ENCODE results near the gene ALG8. TPM values are rescaled to one million over a fixed set of nuclear protein-coding genes. Genes with fewer than 3 reads are reported as not detected.

ALG8 gene
- total RNA-seq, 1 donor from 2014 or later = 117 TPM

DNA sequence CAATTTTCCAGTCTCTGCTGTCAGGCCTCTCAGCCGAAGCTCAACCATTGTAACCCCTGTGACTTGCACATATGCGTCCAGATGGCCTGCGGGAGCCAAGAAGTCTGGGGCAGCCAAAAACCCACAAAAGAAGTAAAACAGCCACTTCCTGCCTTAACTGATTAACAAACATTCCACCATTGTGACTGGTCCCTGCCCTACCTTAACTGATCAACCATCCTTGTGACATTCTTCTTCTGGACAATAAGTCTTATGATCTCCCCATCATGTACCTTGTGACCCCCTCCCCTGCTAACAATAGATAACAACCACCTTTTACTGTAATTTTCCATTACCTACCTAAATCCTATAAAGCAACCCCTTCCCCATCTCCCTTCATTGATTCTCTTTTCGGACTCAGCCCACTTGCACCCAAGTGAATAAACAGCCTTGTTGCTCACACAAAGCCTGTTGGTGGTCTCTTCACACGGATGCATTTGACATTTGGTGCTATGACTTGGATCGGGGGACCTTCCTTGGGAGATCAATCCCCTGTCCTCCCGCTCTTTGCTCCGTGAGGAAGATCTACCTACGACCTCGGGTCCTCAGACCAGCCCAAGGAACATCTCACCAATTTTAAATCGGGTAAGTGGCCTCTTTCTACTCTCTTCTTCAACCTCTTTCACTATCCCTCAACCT, 58.5 kb downstream of the ALG8 start:
- no peak overlapping the region for H3K9ac ChIP-seq

DNA sequence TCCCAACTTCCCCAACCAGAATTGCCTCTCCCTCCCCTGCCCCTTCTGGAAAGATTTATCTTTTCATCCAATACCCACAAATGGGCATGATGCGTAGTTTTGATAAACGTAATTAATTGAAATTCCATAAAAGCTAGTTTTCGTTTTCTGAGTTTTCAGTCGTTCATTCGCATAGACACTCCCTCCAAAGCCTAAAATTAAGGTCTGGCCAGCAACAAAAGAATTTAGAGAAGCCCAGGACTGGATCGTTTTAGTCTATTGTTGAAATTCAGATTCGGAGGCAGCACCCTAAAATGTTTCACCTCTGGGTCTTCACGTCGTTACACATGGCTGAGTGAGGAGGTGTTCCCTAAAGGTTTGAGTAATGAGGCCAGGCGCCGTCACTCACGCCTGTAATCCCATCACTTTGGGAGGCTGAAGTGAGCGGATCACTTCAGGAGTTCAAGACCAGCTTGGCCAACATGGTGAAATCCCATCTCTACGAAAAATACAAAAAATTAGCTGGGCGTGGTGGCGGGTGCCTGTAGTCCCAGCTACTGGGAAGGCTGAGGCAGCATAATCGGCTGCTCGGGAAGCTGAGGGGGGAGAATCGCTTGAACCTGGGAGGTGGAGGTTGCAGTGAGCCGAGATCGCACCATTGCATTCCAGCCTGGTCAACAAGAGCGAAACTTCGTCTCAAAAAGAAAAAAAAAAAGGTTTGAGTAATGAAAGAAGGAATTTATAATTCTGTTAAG, 59.2 kb downstream of the ALG8 start:
- no peaks in the 10 kb centered on the region for H3K9me3 Mint-ChIP-seq
- DNase-seq (ENCODE audit: low spot score) = no peak
- no peaks in the 10 kb centered on the region for H3F3A ChIP-seq (ENCODE audit: low read depth)
- no peaks in the 10 kb centered on the region for H3K27me3 ChIP-seq
- H3K27ac Mint-ChIP-seq = peak overlapping the region; percentile 92
- peaks cover 3% of the 10 kb centered on the region for H3K4me1 ChIP-seq
- H3K36me3 Mint-ChIP-seq = peaks cover 3% of the 10 kb centered on the region
- peak overlapping the region; percentile 57 for H3K4me3 ChIP-seq
- H3K9ac ChIP-seq = peak overlapping the region; percentile 81
- H3K4me1 Mint-ChIP-seq = peaks cover 18% of the 10 kb centered on the region
- H3K27me3 Mint-ChIP-seq (ENCODE audit: insufficient read depth, low read depth) = no peaks in the 10 kb centered on the region
- H3K4me2 ChIP-seq = peak overlapping the region; percentile 75
- peaks cover 44% of the 10 kb centered on the region for H3K79me2 ChIP-seq (ENCODE audit: low read depth)
- peak overlapping the region; percentile 94 for H3K4me3 Mint-ChIP-seq
- no peaks in the 10 kb centered on the region for H3K9me3 ChIP-seq (ENCODE audit: low read depth)
- no peaks in the 10 kb centered on the region for H3K36me3 ChIP-seq
- peak overlapping the region; percentile 83 for H2AFZ ChIP-seq (replicated peaks)
- H4K20me1 ChIP-seq (ENCODE audit: low read depth) = peaks cover 22% of the 10 kb centered on the region
- H3K27ac ChIP-seq = no peak overlapping the region
- no peak for TF ChIP-seq EZH2 (IDR thresholded peaks at IDR 0.05)
- TF ChIP-seq, protein P1, sequence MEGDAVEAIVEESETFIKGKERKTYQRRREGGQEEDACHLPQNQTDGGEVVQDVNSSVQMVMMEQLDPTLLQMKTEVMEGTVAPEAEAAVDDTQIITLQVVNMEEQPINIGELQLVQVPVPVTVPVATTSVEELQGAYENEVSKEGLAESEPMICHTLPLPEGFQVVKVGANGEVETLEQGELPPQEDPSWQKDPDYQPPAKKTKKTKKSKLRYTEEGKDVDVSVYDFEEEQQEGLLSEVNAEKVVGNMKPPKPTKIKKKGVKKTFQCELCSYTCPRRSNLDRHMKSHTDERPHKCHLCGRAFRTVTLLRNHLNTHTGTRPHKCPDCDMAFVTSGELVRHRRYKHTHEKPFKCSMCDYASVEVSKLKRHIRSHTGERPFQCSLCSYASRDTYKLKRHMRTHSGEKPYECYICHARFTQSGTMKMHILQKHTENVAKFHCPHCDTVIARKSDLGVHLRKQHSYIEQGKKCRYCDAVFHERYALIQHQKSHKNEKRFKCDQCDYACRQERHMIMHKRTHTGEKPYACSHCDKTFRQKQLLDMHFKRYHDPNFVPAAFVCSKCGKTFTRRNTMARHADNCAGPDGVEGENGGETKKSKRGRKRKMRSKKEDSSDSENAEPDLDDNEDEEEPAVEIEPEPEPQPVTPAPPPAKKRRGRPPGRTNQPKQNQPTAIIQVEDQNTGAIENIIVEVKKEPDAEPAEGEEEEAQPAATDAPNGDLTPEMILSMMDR (IDR thresholded peaks at IDR 0.05) = no peak
- no peak for TF ChIP-seq EZH2phosphoT487 (IDR thresholded peaks at IDR 0.05)

More for the DNA sequence above, 58.5 kb downstream of the ALG8 start:
- no peak overlapping the region for H3K27ac ChIP-seq
- H3K4me1 ChIP-seq = peaks cover 3% of the 10 kb centered on the region
- peaks cover 3% of the 10 kb centered on the region for H3K36me3 Mint-ChIP-seq
- H3K4me3 ChIP-seq = no peak overlapping the region
- peak overlapping the region; percentile 33 for H3K27ac Mint-ChIP-seq
- H3K9me3 Mint-ChIP-seq = no peaks in the 10 kb centered on the region
- H3K27me3 Mint-ChIP-seq (ENCODE audit: insufficient read depth, low read depth) = no peaks in the 10 kb centered on the region
- peak overlapping the region; percentile 94 for H3K4me3 Mint-ChIP-seq
- H3K79me2 ChIP-seq (ENCODE audit: low read depth) = peaks cover 37% of the 10 kb centered on the region
- no peaks in the 10 kb centered on the region for H3K27me3 ChIP-seq
- peaks cover 22% of the 10 kb centered on the region for H4K20me1 ChIP-seq (ENCODE audit: low read depth)
- H3F3A ChIP-seq (ENCODE audit: low read depth) = no peaks in the 10 kb centered on the region
- H3K36me3 ChIP-seq = no peaks in the 10 kb centered on the region
- no peak for DNase-seq (ENCODE audit: low spot score)
- peaks cover 18% of the 10 kb centered on the region for H3K4me1 Mint-ChIP-seq
- no peak overlapping the region for H3K4me2 ChIP-seq
- no peak for TF ChIP-seq EZH2phosphoT487 (IDR thresholded peaks at IDR 0.05)
- no peak for TF ChIP-seq EZH2 (IDR thresholded peaks at IDR 0.05)
- TF ChIP-seq, protein P1 (IDR thresholded peaks at IDR 0.05) = no peak
- peak overlapping the region; percentile 83 for H2AFZ ChIP-seq (replicated peaks)
- H3K9me3 ChIP-seq (ENCODE audit: low read depth) = no peaks in the 10 kb centered on the region

DNA sequence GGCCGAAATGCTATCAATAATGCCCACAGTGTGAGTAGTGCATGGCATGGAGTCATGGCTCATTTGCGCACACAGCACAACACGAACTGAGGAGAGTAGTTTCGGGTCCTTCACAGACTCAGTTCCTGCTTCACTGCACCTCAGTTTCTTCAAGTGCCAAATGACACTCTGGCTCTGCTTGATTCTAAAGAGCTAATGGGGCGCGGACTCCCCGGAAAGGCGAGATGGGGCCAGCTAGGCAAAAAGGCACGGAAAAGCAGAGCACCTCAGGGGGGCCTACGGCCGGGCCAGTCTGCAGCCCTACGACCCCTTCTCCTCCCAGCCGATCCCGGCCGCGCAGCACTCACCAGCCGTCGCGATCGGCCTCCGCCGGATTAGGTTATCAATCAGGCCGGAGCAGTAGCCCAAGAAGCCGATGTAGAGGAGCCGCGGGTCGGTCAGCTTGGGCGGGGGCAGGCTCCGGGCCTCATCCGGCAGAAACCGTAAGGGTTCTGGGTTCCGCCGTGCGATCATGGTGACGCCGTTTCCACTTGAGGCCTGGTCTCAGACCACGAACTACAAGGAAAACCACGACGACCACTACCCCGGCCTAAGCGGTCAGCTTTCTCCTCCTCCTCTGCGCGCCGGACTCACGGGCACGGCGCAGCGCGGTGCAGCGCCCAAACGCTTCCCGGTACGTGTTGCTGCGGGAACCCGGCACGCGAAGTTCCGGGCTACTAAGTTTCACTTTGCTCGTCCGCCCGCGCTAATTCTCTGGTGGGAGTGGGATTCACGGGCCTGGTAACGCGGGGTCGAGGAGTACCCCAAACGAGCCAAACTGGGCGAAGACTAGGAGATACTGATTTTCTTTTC, 60.0 kb downstream of the ALG8 start, which contains the start of gene NDUFC2:
Gene NDUFC2 (minus strand): TSS at position 631 of the 852 bp plus-strand sequence. CDS start 118 bp downstream, at position 513.
- peak; percentile 84 for DNase-seq (ENCODE audit: low spot score)
- Histone ChIP-seq H3K27me3 (no peaks in the 10 kb centered on the region), H4K20me1 (ENCODE audit: low read depth) (peaks cover 22% of the 10 kb centered on the region), H2AFZ (replicated peaks) (peak within 1 kb of the TSS; percentile 83), H3K9me3 (ENCODE audit: low read depth) (no peaks in the 10 kb centered on the region), H3K36me3 (no peaks in the 10 kb centered on the region), H3K4me3 (peak within 1 kb of the TSS; percentile 57), H3K79me2 (ENCODE audit: low read depth) (peaks cover 52% of the 10 kb centered on the region), H3K9ac (peak within 1 kb of the TSS; percentile 81), H3F3A (ENCODE audit: low read depth) (no peaks in the 10 kb centered on the region), H3K27ac (peak within 1 kb of the TSS; percentile 77), H3K4me2 (peak within 1 kb of the TSS; percentile 75), H3K4me1 (peaks cover 3% of the 10 kb centered on the region)
- TF ChIP-seq, protein P1 (IDR thresholded peaks at IDR 0.05) = peak; percentile 6
- no peak for TF ChIP-seq EZH2 (IDR thresholded peaks at IDR 0.05)
- peaks cover 3% of the 10 kb centered on the region for H3K36me3 Mint-ChIP-seq
- H3K9me3 Mint-ChIP-seq = no peaks in the 10 kb centered on the region
- H3K27me3 Mint-ChIP-seq (ENCODE audit: insufficient read depth, low read depth) = no peaks in the 10 kb centered on the region
- H3K4me3 Mint-ChIP-seq = peak within 1 kb of the TSS; percentile 94
- peaks cover 18% of the 10 kb centered on the region for H3K4me1 Mint-ChIP-seq
- peak within 1 kb of the TSS; percentile 92 for H3K27ac Mint-ChIP-seq
